Astrocyte of the spinal cord (primary cell): Measurements from ENCODE around the gene ANKEF1.

Experiments
- DNase-seq: peaks from one replicate; pipeline ENCODE4 v3.0.0; 2011; ENCODE audit warnings: low read depth, low spot score
- H3K4me3 ChIP-seq: 2 replicates; pipeline ENCODE4 v1.5.1; 2011; ENCODE audit warnings: low read depth, mild to moderate bottlenecking, low read length, moderate library complexity
- in situ Hi-C: cut with HindIII; loops from 2 replicates; pipeline ENCODE4 v1.10.0; 2017; ENCODE audit warnings: low sequenced_read_pairs
- TF ChIP-seq, protein P1 (sequence below): IDR thresholded peaks from 2 replicates; pipeline ENCODE4 v1.5.1; 2012; ENCODE audit warnings: low read depth, mild to moderate bottlenecking, low read length, inconsistent platforms

Gene ANKEF1

DNA sequence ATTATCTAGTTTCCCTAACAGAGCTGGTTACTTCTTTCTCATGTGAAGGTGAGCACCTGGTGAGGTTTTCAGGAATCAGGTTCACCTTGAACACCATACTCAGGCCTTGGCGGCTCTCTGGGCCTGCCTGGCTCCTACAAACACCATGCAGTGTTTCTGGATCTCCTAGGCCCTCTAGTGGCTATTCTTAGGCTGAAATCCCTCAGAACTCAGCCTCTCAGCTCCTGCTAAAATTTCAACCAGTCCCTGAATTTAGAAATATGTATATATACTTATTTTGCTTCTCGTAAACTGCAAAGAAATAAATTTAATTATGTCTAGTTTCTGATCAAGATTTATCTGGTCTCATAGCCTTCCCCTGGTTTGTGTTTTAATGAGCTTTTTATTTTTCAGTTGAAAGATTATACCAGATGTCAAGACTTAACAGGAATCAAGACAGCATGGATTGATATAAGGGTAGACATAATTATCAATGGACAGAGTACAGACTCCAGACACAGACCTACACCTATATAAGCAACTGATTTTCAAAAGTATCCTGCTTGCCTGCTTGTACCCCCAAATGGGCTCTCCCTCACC lies 55.9 kb downstream of the ANKEF1 start:
- peak; percentile 68 for DNase-seq

DNA sequence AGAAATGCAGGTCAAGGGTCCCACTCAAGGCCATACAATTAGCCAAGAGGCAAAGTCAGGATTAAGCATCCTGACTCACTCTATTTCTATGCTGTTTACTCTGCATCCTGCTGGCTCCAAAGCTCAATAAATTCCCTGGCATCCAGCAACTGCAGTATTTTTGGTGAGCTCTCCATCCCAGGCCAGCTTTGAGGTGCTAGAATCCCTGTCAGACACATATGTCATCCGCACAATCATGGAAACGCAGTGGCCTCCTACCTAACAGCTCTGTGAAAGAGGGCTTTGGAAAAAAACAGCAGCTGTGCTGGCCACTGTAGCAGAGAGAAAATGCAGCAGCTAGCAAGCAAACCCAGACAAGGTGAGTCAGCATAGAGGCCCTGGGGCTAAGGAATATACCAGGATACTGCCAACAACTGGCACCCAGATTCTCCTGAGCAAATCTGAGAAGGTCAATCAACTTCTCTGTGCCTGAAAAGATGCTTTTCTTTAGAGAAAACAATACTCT lies 58.4 kb downstream of the ANKEF1 start:
- no peak overlapping the region for H3K4me3 ChIP-seq
- in situ Hi-C loops = loop anchor here (25.0 kb wide), 1 partner anchor 106 kb away; no protein-coding TSS in a partner anchor
- TF ChIP-seq, protein P1, sequence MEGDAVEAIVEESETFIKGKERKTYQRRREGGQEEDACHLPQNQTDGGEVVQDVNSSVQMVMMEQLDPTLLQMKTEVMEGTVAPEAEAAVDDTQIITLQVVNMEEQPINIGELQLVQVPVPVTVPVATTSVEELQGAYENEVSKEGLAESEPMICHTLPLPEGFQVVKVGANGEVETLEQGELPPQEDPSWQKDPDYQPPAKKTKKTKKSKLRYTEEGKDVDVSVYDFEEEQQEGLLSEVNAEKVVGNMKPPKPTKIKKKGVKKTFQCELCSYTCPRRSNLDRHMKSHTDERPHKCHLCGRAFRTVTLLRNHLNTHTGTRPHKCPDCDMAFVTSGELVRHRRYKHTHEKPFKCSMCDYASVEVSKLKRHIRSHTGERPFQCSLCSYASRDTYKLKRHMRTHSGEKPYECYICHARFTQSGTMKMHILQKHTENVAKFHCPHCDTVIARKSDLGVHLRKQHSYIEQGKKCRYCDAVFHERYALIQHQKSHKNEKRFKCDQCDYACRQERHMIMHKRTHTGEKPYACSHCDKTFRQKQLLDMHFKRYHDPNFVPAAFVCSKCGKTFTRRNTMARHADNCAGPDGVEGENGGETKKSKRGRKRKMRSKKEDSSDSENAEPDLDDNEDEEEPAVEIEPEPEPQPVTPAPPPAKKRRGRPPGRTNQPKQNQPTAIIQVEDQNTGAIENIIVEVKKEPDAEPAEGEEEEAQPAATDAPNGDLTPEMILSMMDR = no peak
- peak; percentile 84 for DNase-seq

More for the DNA sequence above, 55.9 kb downstream of the ANKEF1 start:
- no peak overlapping the region for H3K4me3 ChIP-seq
- in situ Hi-C loops = loop anchor here (25.0 kb wide), 1 partner anchor 103 kb away; no protein-coding TSS in a partner anchor
- TF ChIP-seq, protein P1 = peak; percentile 88

DNA sequence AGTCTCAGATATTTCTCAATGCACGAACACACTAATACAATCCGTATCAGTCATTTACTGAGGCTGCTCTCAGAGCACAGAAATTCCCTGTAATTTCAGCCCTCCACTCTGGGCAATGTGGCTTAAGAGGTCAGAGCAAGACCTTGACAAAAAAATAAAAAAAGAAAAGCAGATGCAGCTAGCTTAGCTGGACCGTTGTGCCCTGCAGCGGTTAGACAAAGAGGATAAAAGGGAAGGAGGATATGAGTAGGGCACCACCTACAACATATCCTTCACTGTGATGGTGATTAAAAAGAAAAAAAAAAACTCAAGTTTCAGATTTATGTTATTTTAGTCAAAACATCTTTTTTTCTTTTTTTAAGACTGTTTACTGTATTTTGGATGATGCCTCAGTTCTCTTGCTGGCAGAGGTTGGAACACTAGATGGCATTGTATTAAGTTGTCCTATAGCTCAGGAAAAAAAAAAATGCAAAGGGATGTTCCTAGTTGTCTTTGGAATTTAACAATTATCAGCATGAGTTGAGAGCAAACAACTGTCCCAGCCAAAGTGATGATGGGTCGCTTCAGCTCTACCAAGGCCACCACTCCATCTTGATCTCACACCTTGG lies 59.9 kb downstream of the ANKEF1 start:
- TF ChIP-seq, protein P1 = peak; percentile 31
- in situ Hi-C loops = loop anchor here (25.0 kb wide), 1 partner anchor 107 kb away; no protein-coding TSS in a partner anchor
- peak; percentile 29 for DNase-seq
- no peak overlapping the region for H3K4me3 ChIP-seq

DNA sequence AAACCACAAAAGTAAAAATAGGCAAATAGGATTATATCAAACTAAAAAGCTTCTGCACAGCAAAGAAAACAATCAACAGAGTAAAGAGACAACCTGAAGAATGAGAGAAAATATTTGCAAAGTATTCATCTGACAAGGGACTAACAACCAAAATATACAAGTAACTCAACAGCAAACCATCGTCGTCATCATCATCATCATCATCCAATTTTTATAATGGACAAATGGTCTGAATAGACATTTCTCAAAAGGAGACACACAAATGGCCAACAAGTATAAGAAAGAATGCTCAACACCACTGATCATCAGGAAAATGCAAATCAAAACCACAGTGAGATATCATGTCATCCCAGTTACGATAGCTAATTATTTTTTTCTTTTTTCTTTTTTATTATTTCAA lies 62.0 kb downstream of the ANKEF1 start:
- no peak for DNase-seq
- TF ChIP-seq, protein P1 = no peak
- in situ Hi-C loops = loop anchor here (25.0 kb wide), 1 partner anchor 109 kb away; no protein-coding TSS in a partner anchor
- no peak overlapping the region for H3K4me3 ChIP-seq

DNA sequence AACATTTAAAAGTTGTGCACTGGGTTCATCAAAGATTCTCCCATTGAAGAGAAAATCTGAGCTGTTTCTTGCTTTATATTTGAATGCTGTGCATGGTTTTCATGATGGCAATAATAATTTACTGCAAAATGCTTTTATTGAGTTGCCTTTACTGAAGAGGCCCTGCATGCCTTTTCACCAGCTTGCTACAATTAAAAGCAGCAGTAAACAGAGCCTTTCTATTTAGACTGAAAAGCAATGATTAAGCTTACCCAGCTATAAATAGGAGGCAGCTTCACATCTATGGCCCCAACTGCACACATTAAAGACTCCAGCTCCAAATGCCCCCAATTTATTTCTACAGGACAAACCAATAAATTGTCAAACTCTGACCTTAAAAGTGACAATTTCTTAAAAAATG lies 70.3 kb downstream of the ANKEF1 start:
- in situ Hi-C loops = no loop called here
- TF ChIP-seq, protein P1 = no peak

More for the DNA sequence above, 70.3 kb downstream of the ANKEF1 start:
- no peak overlapping the region for H3K4me3 ChIP-seq
- DNase-seq = no peak
